ENCODE measurements around the gene MINAR1. TPM values are rescaled to one million over a fixed set of nuclear protein-coding genes. Genes with fewer than 3 reads are reported as not detected.

MINAR1 gene
- total RNA-seq, 1 experiment from 2014 or later = 0.22 TPM

DNA sequence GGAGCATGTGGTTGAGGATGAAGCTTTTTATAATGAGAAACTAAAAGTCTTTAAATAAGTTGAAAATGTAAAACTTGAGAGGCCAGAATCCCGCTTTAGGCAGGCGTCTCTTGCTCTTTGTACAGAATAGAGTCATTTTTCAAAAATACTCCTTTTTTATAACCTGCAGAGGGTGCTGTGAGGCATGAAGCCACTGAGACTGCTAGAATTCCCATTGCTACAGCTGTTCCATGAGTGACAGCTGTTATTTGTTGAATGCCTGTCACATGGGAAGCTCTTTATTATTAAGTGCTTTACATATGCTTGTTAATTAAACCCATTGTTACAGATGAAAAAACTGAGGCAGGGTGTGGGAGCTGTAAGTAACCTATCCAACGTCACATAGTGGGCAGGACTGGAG lies 18.5 kb downstream of the MINAR1 start:
- Histone ChIP-seq H3K27me3 (ENCODE audit: insufficient read depth, low read depth) (no peaks in the 10 kb centered on the region), H3K9me2 (ENCODE audit: insufficient read depth) (no peaks in the 10 kb centered on the region), H2AFZ (no peak overlapping the region), H3K36me3 (ENCODE audit: low read depth) (no peaks in the 10 kb centered on the region), H3K27ac (no peak overlapping the region), H3K4me3 (no peak overlapping the region), H3K79me2 (ENCODE audit: low read depth) (no peaks in the 10 kb centered on the region), H4K20me1 (ENCODE audit: insufficient read depth) (no peaks in the 10 kb centered on the region), H3K4me2 (no peak overlapping the region), H3F3A (ENCODE audit: insufficient read depth, low read depth) (no peaks in the 10 kb centered on the region), H3K9me3 (ENCODE audit: insufficient read depth, low read depth) (no peaks in the 10 kb centered on the region), H3K4me1 (replicated peaks; ENCODE audit: insufficient read depth) (no peaks in the 10 kb centered on the region)
- ChIA-PET CTCF (interaction anchor here (0.5 kb wide), 1 partner anchor 449 kb away, joined by 4 read pairs; no protein-coding TSS in a partner anchor), POLR2A (ENCODE audit: unreplicated experiment) (no interaction called here)
- no peak for DNase-seq
- no TSS peak for BruUV-seq (replicated peaks)
- intact Hi-C loops (cut with micrococcal nuclease; ENCODE audit: unreplicated experiment) = no loop called here
- TF ChIP-seq, protein P1, sequence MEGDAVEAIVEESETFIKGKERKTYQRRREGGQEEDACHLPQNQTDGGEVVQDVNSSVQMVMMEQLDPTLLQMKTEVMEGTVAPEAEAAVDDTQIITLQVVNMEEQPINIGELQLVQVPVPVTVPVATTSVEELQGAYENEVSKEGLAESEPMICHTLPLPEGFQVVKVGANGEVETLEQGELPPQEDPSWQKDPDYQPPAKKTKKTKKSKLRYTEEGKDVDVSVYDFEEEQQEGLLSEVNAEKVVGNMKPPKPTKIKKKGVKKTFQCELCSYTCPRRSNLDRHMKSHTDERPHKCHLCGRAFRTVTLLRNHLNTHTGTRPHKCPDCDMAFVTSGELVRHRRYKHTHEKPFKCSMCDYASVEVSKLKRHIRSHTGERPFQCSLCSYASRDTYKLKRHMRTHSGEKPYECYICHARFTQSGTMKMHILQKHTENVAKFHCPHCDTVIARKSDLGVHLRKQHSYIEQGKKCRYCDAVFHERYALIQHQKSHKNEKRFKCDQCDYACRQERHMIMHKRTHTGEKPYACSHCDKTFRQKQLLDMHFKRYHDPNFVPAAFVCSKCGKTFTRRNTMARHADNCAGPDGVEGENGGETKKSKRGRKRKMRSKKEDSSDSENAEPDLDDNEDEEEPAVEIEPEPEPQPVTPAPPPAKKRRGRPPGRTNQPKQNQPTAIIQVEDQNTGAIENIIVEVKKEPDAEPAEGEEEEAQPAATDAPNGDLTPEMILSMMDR (conservative IDR thresholded peaks at IDR 0.05) = no peak; the same call in 1 of the 2 replicates
- no peak for TF ChIP-seq EZH2 (IDR thresholded peaks at IDR 0.05; ENCODE audit: low read depth)

DNA sequence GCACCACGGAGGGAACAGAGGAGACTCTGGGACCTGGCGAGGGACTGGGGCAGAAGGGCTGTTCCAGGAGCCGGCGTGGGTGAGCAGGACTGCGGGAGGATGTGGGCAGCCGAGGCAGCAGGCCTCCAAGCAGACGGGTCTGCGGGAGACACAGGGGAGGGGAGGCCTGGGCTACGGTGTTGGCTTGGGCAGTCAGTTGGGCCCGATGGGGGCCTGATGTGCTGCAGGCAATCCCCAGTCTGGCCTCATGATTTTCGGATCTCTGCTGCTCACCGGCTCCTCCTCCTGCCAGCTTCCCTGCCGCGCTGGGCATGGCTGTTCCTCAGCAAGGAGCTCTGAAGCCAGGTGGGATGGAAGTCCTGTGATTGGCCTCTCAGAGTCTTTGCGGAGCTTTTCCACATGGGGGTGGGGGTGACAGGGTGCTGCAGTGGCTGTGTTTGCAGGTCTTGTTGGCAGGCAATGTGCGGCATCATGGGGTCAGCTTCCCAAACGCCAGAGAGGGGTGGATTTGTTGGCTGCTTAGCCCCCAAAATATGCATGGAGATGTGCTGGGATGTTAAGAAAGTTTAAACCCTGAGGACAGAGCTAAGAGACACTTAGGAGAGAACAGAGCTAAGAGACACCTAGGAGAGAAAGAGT lies 19.3 kb downstream of the MINAR1 start:
- Histone ChIP-seq H3F3A (ENCODE audit: insufficient read depth, low read depth) (no peaks in the 10 kb centered on the region), H3K9me3 (ENCODE audit: insufficient read depth, low read depth) (no peaks in the 10 kb centered on the region), H3K4me1 (replicated peaks; ENCODE audit: insufficient read depth) (no peaks in the 10 kb centered on the region), H3K79me2 (ENCODE audit: low read depth) (no peaks in the 10 kb centered on the region), H3K9me2 (ENCODE audit: insufficient read depth) (no peaks in the 10 kb centered on the region), H2AFZ (no peak overlapping the region), H3K4me3 (no peak overlapping the region), H3K27me3 (ENCODE audit: insufficient read depth, low read depth) (no peaks in the 10 kb centered on the region), H3K4me2 (no peak overlapping the region), H3K36me3 (ENCODE audit: low read depth) (no peaks in the 10 kb centered on the region), H3K27ac (no peak overlapping the region), H4K20me1 (ENCODE audit: insufficient read depth) (no peaks in the 10 kb centered on the region)
- BruUV-seq (replicated peaks) = no TSS peak
- DNase-seq = no peak
- ChIA-PET CTCF (interaction anchor here (0.5 kb wide), 1 partner anchor 448 kb away, joined by 4 read pairs; no protein-coding TSS in a partner anchor), POLR2A (ENCODE audit: unreplicated experiment) (no interaction called here)
- no peak for TF ChIP-seq EZH2 (IDR thresholded peaks at IDR 0.05; ENCODE audit: low read depth)
- TF ChIP-seq, protein P1 (conservative IDR thresholded peaks at IDR 0.05) = no peak
- intact Hi-C loops (cut with micrococcal nuclease; ENCODE audit: unreplicated experiment) = no loop called here

DNA sequence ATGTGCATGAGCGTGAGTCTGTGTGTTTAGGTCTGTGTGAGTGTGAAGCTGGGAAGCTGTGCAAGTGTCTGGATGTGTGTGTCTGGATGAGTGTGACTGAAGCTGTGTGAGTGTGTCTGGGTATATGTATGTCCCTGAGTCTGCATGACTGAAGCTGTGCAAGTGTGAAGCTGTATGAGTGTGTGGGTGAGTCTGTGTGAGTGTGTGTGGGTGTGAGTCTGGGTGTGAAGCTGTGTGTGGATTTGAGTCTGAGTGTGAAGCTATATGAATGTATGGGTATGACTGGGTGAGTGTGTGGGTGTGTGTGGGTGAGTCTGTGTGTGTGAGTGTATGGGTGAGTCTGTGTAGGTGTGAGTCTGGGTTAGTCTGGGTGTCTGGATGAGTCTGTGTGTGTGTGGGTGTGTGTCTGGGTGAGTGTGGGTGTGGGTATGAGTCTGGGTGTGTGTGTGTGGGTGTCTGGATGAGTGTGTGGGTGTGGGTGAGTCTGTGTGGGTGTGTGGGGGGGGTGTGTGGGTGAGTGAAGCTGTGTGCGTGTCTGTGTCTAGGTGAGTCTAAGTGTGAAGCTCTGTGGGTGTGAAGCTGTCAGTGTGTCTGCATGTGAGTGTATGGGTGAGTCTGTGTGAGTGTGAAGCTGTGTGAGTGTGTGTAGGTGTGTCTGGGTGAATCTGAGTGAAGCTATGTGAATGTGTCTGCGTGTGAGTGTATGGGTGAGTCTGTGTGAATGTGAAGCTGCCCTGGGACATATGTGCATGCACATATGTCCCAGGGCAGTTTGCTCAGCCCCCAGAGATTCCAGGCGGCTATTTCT lies 20.3 kb downstream of the MINAR1 start:
- H3K9me3 ChIP-seq (ENCODE audit: insufficient read depth, low read depth) = no peaks in the 10 kb centered on the region
- no peaks in the 10 kb centered on the region for H3K36me3 ChIP-seq (ENCODE audit: low read depth)
- H3K27me3 ChIP-seq (ENCODE audit: insufficient read depth, low read depth) = no peaks in the 10 kb centered on the region
- H3K4me3 ChIP-seq = no peak overlapping the region
- no peak overlapping the region for H3K27ac ChIP-seq
- H2AFZ ChIP-seq = no peak overlapping the region
- H3K4me2 ChIP-seq = no peak overlapping the region
- DNase-seq = no peak
- H3F3A ChIP-seq (ENCODE audit: insufficient read depth, low read depth) = no peaks in the 10 kb centered on the region
- BruUV-seq (replicated peaks) = no TSS peak
- TF ChIP-seq, protein P1 (conservative IDR thresholded peaks at IDR 0.05) = no peak
- TF ChIP-seq EZH2 (IDR thresholded peaks at IDR 0.05; ENCODE audit: low read depth) = no peak
- intact Hi-C loops (cut with micrococcal nuclease; ENCODE audit: unreplicated experiment) = no loop called here
- H3K4me1 ChIP-seq (replicated peaks; ENCODE audit: insufficient read depth) = no peaks in the 10 kb centered on the region
- H3K9me2 ChIP-seq (ENCODE audit: insufficient read depth) = no peaks in the 10 kb centered on the region
- ChIA-PET POLR2A (ENCODE audit: unreplicated experiment) (no interaction called here), CTCF (no interaction called here)
- H3K79me2 ChIP-seq (ENCODE audit: low read depth) = no peaks in the 10 kb centered on the region
- no peaks in the 10 kb centered on the region for H4K20me1 ChIP-seq (ENCODE audit: insufficient read depth)
